SK-N-SH treated with all-trans-retinoic acid at 6 μM for 48 hours (cell line): ENCODE measurements around the gene DPP10.

Source experiments
- ATAC-seq: fragments of 200-7000 bp; cut with Tn5 transposase; 3 replicates; pipeline ENCODE4 v1.9.1; 2020; ENCODE audit warnings: mild to moderate bottlenecking, moderate library complexity
- ARNTL ChIP-seq: fragments of 450-650 bp; formaldehyde crosslinking; IDR thresholded peaks from 2 replicates; pipeline ENCODE4 v1.5.0; 2020; ENCODE audit warnings: low read depth, mild to moderate bottlenecking, moderate library complexity, borderline replicate concordance
- BACH2 ChIP-seq: fragments of 250-450 bp; sonication (Bioruptor Pico); IDR thresholded peaks from 2 replicates; pipeline ENCODE4 v1.9.0; 2021; ENCODE audit warnings: mild to moderate bottlenecking, borderline replicate concordance
- CSDC2 ChIP-seq: fragments of 250-450 bp; sonication (Bioruptor Pico); IDR thresholded peaks from 2 replicates; pipeline ENCODE4 v1.5.0; 2020; ENCODE audit warnings: mild to moderate bottlenecking, moderate library complexity
- ESRRG ChIP-seq: fragments of 250-450 bp; sonication (Bioruptor Pico); IDR thresholded peaks from 2 replicates; pipeline ENCODE4 v1.6.1; 2021; ENCODE audit warnings: mild to moderate bottlenecking
- GLIS3 ChIP-seq: fragments of 250-450 bp; sonication (Bioruptor Pico); IDR thresholded peaks from 2 replicates; pipeline ENCODE4 v1.5.0; 2020; ENCODE audit warnings: mild to moderate bottlenecking, moderate library complexity
- ISL1 ChIP-seq: fragments of 250-450 bp; sonication (Bioruptor Pico); IDR thresholded peaks from 2 replicates; pipeline ENCODE4 v2.1.2; 2022; ENCODE audit warnings: mild to moderate bottlenecking, moderate library complexity
- OSR1 ChIP-seq: fragments of 250-450 bp; sonication (Bioruptor Pico); IDR thresholded peaks from 2 replicates; pipeline ENCODE4 v1.8.0; 2022; ENCODE audit warnings: moderate library complexity, mild to moderate bottlenecking, inconsistent platforms
- PPARA ChIP-seq: fragments of 250-450 bp; sonication (Bioruptor Pico); IDR thresholded peaks from 2 replicates; pipeline ENCODE4 v1.5.0; 2020; ENCODE audit warnings: mild to moderate bottlenecking, borderline replicate concordance
- SNAI2 ChIP-seq: fragments of 250-450 bp; sonication (Bioruptor Pico); IDR thresholded peaks from 2 replicates; pipeline ENCODE4 v1.5.0; 2020; ENCODE audit warnings: mild to moderate bottlenecking, moderate library complexity
- TOX ChIP-seq: fragments of 250-450 bp; sonication (Bioruptor Pico); IDR thresholded peaks from 2 replicates; pipeline ENCODE4 v1.8.0; 2021; ENCODE audit warnings: mild to moderate bottlenecking, moderate library complexity, borderline replicate concordance
- ZC3H10 ChIP-seq: fragments of 250-450 bp; sonication (Bioruptor Pico); IDR thresholded peaks from 2 replicates; pipeline ENCODE4 v1.5.1; 2021; ENCODE audit warnings: mild to moderate bottlenecking, moderate library complexity
- ZFP3 ChIP-seq: fragments of 250-450 bp; sonication (Bioruptor Pico); IDR thresholded peaks from 2 replicates; pipeline ENCODE4 v1.5.0; 2020; ENCODE audit warnings: mild to moderate bottlenecking, moderate library complexity
- ZFP30 ChIP-seq: fragments of 450-650 bp; formaldehyde crosslinking; IDR thresholded peaks from 2 replicates; pipeline ENCODE4 v1.5.0; 2022; ENCODE audit warnings: mild to moderate bottlenecking, moderate library complexity
- ZNF565 ChIP-seq: fragments of 450-650 bp; formaldehyde crosslinking; conservative IDR thresholded peaks from 2 replicates; pipeline ENCODE4 v1.5.0; 2020; ENCODE audit warnings: low read depth, mild to moderate bottlenecking, moderate library complexity
- ZNF70 ChIP-seq: fragments of 450-650 bp; formaldehyde crosslinking; IDR thresholded peaks from 2 replicates; pipeline ENCODE4 v1.5.0; 2020; ENCODE audit warnings: mild to moderate bottlenecking, moderate library complexity
- ZNF8 ChIP-seq: fragments of 450-650 bp; formaldehyde crosslinking; IDR thresholded peaks from 2 replicates; pipeline ENCODE4 v1.5.0; 2020; ENCODE audit warnings: mild to moderate bottlenecking, moderate library complexity
- TF ChIP-seq, protein P1 (sequence below): fragments of 250-450 bp; sonication (Bioruptor Pico); IDR thresholded peaks from 2 replicates; pipeline ENCODE4 v1.5.1; 2020; ENCODE audit warnings: low read depth, mild to moderate bottlenecking, moderate library complexity
- TF ChIP-seq, protein P2 (sequence below): fragments of 250-450 bp; sonication (Bioruptor Pico); IDR thresholded peaks from 2 replicates; pipeline ENCODE4 v1.8.0; 2021; ENCODE audit warnings: low read depth, mild to moderate bottlenecking, moderate library complexity, borderline replicate concordance
- TF ChIP-seq, protein P3 (sequence below): fragments of 250-450 bp; sonication (Bioruptor Pico); IDR thresholded peaks from 2 replicates; pipeline ENCODE4 v1.5.1; 2021; ENCODE audit warnings: mild to moderate bottlenecking, moderate library complexity
- TF ChIP-seq, protein P4 (sequence below): fragments of 250-450 bp; sonication (Bioruptor Pico); IDR thresholded peaks from 2 replicates; pipeline ENCODE4 v1.8.0; 2020; ENCODE audit warnings: mild to moderate bottlenecking, moderate library complexity, borderline replicate concordance
- TF ChIP-seq, protein P5 (sequence below): fragments of 250-450 bp; sonication (Bioruptor Pico); IDR thresholded peaks from 2 replicates; pipeline ENCODE4 v1.5.0; 2020; ENCODE audit warnings: mild to moderate bottlenecking, moderate library complexity

DPP10 gene

DNA sequence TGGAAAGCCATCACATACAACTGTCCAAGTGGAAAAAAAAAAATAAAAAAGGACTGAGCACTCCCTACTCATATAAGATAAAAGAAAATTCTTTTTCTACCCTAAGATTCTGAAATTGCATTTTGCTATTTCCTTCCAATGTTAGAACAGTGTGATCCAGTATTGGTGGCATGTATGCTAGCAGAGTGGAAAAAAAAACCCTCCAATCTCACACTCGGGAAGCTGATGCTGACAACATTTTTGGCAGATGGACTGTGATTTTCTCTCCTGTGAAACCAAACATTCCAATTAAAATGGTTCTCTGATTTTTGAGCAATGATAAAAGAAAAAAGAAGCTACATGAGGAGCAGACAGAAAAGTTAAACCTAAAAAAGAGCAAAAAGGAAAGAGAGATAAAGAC, 419.8 kb downstream of the DPP10 start (continued):
- TF ChIP-seq, protein P1, sequence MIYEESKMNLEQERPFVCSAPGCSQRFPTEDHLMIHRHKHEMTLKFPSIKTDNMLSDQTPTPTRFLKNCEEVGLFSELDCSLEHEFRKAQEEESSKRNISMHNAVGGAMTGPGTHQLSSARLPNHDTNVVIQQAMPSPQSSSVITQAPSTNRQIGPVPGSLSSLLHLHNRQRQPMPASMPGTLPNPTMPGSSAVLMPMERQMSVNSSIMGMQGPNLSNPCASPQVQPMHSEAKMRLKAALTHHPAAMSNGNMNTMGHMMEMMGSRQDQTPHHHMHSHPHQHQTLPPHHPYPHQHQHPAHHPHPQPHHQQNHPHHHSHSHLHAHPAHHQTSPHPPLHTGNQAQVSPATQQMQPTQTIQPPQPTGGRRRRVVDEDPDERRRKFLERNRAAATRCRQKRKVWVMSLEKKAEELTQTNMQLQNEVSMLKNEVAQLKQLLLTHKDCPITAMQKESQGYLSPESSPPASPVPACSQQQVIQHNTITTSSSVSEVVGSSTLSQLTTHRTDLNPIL (CRISPR knock-in tag): no peak
- TF ChIP-seq ZNF70 (CRISPR knock-in tag): no peak
- TF ChIP-seq TOX: no peak
- TF ChIP-seq PPARA (CRISPR knock-in tag): no peak

DNA sequence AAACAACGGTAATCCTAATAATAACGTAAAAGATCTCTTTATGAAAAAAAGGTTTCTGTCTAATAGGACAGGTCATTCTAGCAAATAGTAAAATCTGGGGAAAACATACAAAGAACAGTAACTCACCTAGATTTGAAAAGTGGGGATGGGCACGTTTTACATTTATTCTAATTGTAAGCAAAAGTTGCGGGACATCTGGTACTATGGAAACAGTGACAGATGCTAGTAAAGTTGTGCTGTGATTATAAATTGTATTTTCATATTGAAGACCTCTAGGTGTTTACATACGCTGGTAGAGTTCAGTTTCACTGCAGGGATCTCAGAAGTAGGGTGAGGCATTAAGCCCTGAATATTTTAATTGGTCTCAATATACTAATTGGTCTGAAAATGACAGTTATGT, 422.5 kb downstream of the DPP10 start:
- TF ChIP-seq, protein P2, sequence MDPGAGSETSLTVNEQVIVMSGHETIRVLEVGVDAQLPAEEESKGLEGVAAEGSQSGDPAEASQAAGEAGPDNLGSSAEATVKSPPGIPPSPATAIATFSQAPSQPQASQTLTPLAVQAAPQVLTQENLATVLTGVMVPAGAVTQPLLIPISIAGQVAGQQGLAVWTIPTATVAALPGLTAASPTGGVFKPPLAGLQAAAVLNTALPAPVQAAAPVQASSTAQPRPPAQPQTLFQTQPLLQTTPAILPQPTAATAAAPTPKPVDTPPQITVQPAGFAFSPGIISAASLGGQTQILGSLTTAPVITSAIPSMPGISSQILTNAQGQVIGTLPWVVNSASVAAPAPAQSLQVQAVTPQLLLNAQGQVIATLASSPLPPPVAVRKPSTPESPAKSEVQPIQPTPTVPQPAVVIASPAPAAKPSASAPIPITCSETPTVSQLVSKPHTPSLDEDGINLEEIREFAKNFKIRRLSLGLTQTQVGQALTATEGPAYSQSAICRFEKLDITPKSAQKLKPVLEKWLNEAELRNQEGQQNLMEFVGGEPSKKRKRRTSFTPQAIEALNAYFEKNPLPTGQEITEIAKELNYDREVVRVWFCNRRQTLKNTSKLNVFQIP: no peak
- TF ChIP-seq ZC3H10 (CRISPR knock-in tag): no peak
- TF ChIP-seq ARNTL (CRISPR knock-in tag): no peak
- TF ChIP-seq, protein P3, sequence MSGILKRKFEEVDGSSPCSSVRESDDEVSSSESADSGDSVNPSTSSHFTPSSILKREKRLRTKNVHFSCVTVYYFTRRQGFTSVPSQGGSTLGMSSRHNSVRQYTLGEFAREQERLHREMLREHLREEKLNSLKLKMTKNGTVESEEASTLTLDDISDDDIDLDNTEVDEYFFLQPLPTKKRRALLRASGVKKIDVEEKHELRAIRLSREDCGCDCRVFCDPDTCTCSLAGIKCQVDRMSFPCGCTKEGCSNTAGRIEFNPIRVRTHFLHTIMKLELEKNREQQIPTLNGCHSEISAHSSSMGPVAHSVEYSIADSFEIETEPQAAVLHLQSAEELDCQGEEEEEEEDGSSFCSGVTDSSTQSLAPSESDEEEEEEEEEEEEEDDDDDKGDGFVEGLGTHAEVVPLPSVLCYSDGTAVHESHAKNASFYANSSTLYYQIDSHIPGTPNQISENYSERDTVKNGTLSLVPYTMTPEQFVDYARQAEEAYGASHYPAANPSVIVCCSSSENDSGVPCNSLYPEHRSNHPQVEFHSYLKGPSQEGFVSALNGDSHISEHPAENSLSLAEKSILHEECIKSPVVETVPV (CRISPR knock-in tag): no peak
- no peak for TF ChIP-seq SNAI2 (CRISPR knock-in tag)
- TF ChIP-seq, protein P4, sequence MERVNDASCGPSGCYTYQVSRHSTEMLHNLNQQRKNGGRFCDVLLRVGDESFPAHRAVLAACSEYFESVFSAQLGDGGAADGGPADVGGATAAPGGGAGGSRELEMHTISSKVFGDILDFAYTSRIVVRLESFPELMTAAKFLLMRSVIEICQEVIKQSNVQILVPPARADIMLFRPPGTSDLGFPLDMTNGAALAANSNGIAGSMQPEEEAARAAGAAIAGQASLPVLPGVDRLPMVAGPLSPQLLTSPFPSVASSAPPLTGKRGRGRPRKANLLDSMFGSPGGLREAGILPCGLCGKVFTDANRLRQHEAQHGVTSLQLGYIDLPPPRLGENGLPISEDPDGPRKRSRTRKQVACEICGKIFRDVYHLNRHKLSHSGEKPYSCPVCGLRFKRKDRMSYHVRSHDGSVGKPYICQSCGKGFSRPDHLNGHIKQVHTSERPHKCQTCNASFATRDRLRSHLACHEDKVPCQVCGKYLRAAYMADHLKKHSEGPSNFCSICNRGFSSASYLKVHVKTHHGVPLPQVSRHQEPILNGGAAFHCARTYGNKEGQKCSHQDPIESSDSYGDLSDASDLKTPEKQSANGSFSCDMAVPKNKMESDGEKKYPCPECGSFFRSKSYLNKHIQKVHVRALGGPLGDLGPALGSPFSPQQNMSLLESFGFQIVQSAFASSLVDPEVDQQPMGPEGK (CRISPR knock-in tag): no peak
- no peak for TF ChIP-seq ISL1
- no peak for TF ChIP-seq OSR1 (CRISPR knock-in tag)
- TF ChIP-seq PPARA (CRISPR knock-in tag): no peak
- no peak for TF ChIP-seq ZNF565 (CRISPR knock-in tag)
- no peak for TF ChIP-seq ZNF70 (CRISPR knock-in tag)
- TF ChIP-seq GLIS3 (CRISPR knock-in tag): no peak
- no peak for TF ChIP-seq BACH2 (CRISPR knock-in tag)
- TF ChIP-seq ZNF8 (CRISPR knock-in tag): no peak
- TF ChIP-seq, all 23 proteins: peak for 0
- ATAC-seq: no peak

DNA sequence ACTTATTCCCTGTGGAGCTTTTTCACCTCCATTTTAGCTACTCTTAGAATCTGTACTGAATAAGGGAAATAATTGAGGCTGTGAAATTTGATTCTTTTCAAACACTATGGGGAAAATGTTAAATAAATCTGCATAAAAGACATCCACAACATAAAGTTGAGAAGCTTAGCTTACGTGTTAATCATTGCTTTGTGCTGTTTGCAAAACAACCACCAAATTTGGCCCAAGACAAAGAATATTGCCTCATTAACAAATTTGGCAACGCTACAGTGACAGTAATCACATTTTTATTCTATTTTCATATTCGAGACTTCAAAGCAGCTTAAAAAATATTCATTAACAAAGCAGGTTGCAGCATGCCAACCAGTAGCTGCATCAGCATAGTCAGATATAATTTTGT, 437.6 kb downstream of the DPP10 start:
- ATAC-seq: no peak
- no peak for TF ChIP-seq ISL1
- no peak for TF ChIP-seq ZFP30 (CRISPR knock-in tag)
- TF ChIP-seq ZNF8 (CRISPR knock-in tag): no peak
- TF ChIP-seq BACH2 (CRISPR knock-in tag): no peak
- TF ChIP-seq GLIS3 (CRISPR knock-in tag): no peak
- TF ChIP-seq, protein P3 (CRISPR knock-in tag): no peak
- no peak for TF ChIP-seq ZNF565 (CRISPR knock-in tag)
- TF ChIP-seq, protein P2: no peak
- no peak for TF ChIP-seq ZFP3 (CRISPR knock-in tag)
- TF ChIP-seq SNAI2 (CRISPR knock-in tag): no peak
- TF ChIP-seq, protein P5, sequence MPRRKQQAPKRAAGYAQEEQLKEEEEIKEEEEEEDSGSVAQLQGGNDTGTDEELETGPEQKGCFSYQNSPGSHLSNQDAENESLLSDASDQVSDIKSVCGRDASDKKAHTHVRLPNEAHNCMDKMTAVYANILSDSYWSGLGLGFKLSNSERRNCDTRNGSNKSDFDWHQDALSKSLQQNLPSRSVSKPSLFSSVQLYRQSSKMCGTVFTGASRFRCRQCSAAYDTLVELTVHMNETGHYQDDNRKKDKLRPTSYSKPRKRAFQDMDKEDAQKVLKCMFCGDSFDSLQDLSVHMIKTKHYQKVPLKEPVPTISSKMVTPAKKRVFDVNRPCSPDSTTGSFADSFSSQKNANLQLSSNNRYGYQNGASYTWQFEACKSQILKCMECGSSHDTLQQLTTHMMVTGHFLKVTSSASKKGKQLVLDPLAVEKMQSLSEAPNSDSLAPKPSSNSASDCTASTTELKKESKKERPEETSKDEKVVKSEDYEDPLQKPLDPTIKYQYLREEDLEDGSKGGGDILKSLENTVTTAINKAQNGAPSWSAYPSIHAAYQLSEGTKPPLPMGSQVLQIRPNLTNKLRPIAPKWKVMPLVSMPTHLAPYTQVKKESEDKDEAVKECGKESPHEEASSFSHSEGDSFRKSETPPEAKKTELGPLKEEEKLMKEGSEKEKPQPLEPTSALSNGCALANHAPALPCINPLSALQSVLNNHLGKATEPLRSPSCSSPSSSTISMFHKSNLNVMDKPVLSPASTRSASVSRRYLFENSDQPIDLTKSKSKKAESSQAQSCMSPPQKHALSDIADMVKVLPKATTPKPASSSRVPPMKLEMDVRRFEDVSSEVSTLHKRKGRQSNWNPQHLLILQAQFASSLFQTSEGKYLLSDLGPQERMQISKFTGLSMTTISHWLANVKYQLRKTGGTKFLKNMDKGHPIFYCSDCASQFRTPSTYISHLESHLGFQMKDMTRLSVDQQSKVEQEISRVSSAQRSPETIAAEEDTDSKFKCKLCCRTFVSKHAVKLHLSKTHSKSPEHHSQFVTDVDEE (CRISPR knock-in tag): no peak
- TF ChIP-seq, protein P1 (CRISPR knock-in tag): no peak
- no peak for TF ChIP-seq ESRRG (CRISPR knock-in tag)
- TF ChIP-seq PPARA (CRISPR knock-in tag): no peak
- TF ChIP-seq CSDC2 (CRISPR knock-in tag): no peak
- TF ChIP-seq, protein P4 (CRISPR knock-in tag): no peak
- TF ChIP-seq TOX: no peak
